Hepatocyte (in vitro differentiated cells): ENCODE measurements around the gene PIP4P1.

ENCODE experiments used
- EZH2 ChIP-seq: fragments of 200-600 bp; sonication (generic); IDR thresholded peaks from 2 replicates; pipeline ENCODE4 v1.6.1; 2016; ENCODE audit warnings: antibody characterized with exemption, mild to moderate bottlenecking, borderline replicate concordance
- EZH2phosphoT487 ChIP-seq: fragments of 200-600 bp; sonication (generic); IDR thresholded peaks from one replicate; pipeline ENCODE4 v1.6.1; 2018; ENCODE audit warnings: antibody characterized with exemption, mild to moderate bottlenecking, low read depth, moderate library complexity; ENCODE audit not compliant: unreplicated experiment, severe bottlenecking
- TF ChIP-seq, protein P1 (sequence below): fragments of 200-600 bp; sonication (generic); IDR thresholded peaks from 2 replicates; pipeline ENCODE4 v1.5.1; 2016; ENCODE audit warnings: antibody characterized with exemption, mild to moderate bottlenecking; ENCODE audit not compliant: poor library complexity

DNA sequence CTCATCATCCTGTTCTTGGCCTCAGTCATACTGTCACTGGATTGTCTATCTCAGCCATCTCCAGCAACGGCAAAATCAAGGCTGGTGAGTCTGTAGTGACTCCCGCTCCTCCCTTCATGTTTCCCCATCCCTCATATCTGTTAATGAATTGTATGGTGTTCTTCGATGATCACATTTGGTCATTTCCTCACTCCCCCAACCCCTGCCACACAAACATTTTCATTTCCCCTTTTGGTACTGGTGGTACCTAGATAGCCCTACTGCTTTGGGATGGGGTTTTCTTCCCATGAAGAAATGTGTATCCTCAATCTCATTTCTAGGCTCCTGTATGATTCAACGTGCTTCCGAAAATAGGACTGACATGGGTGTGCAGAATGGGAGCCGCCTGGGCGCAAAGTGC is 22.6 kb downstream of the PIP4P1 start:
- TF ChIP-seq, protein P1, sequence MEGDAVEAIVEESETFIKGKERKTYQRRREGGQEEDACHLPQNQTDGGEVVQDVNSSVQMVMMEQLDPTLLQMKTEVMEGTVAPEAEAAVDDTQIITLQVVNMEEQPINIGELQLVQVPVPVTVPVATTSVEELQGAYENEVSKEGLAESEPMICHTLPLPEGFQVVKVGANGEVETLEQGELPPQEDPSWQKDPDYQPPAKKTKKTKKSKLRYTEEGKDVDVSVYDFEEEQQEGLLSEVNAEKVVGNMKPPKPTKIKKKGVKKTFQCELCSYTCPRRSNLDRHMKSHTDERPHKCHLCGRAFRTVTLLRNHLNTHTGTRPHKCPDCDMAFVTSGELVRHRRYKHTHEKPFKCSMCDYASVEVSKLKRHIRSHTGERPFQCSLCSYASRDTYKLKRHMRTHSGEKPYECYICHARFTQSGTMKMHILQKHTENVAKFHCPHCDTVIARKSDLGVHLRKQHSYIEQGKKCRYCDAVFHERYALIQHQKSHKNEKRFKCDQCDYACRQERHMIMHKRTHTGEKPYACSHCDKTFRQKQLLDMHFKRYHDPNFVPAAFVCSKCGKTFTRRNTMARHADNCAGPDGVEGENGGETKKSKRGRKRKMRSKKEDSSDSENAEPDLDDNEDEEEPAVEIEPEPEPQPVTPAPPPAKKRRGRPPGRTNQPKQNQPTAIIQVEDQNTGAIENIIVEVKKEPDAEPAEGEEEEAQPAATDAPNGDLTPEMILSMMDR: no peak
- TF ChIP-seq EZH2phosphoT487 (no peak), EZH2 (no peak)
